Suprapubic skin (tissue), 4 donors: ENCODE data around the gene INSIG2. TPM values are rescaled to one million over a fixed set of nuclear protein-coding genes. Genes with fewer than 3 reads are reported as not detected.

Experiments
- DNase-seq, 2 donors: peaks; one replicate each; pipeline ENCODE4 v3.0.0-alpha.2; 2019; ENCODE audit warnings: low spot score in 2 of 2
- H3K27ac ChIP-seq: fragments of 200-600 bp; sonication (generic); one replicate; pipeline ENCODE4 v1.5.1; 2019
- H3K27me3 ChIP-seq: fragments of 200-600 bp; sonication (generic); one replicate; pipeline ENCODE4 v1.5.1; 2019
- H3K36me3 ChIP-seq: fragments of 200-600 bp; sonication (generic); one replicate; pipeline ENCODE4 v1.5.1; 2019
- H3K4me1 ChIP-seq: fragments of 200-600 bp; sonication (generic); one replicate; pipeline ENCODE4 v1.5.1; 2019
- H3K4me3 ChIP-seq: fragments of 200-600 bp; sonication (generic); one replicate; pipeline ENCODE4 v1.5.1; 2019; ENCODE audit warnings: mild to moderate bottlenecking
- H3K9me3 ChIP-seq: fragments of 200-600 bp; sonication (generic); one replicate; pipeline ENCODE4 v1.5.1; 2019
- EP300 ChIP-seq: sonication (generic); formaldehyde crosslinking; IDR thresholded peaks from one replicate; pipeline ENCODE4 v1.6.1; 2017; ENCODE audit warnings: antibody characterized with exemption
- POLR2A ChIP-seq, 2 donors: fragments of 450-650 bp; IDR thresholded peaks; one replicate each; pipeline ENCODE4 v1.6.1; 2017; ENCODE audit warnings: antibody characterized with exemption in 2 of 2, mild to moderate bottlenecking in 2 of 2, moderate library complexity in 2 of 2
- POLR2AphosphoS5 ChIP-seq, 3 donors: sonication (generic); formaldehyde crosslinking; IDR thresholded peaks; one replicate each; pipeline ENCODE4 v1.6.1; 2017; ENCODE audit warnings: antibody characterized with exemption in 3 of 3
- WGBS: methylation state at CpG from one replicate; pipeline ENCODE4 v1.1.5; 2018; 5-methylcytosine and 5-hydroxymethylcytosine counted together
- total RNA-seq, 4 donors: library from RNA; depleted of rRNA; stranded (reverse); fragments of >200 nt; gene quantifications; one replicate each; pipeline ENCODE4 v1.1.0, GENCODE V29; 2016
- TF ChIP-seq, protein P1 (sequence below), 2 donors: fragments of 200-600 bp in 1 of 2; fragments of 450-650 bp in 1 of 2; sonication (generic) in 1 of 2; IDR thresholded peaks; one replicate each; pipeline ENCODE4 v1.5.1; 2016 to 2019; ENCODE audit warnings: antibody characterized with exemption in 2 of 2, mild to moderate bottlenecking in 1 of 2, moderate library complexity in 1 of 2

INSIG2 gene
- total RNA-seq, 4 donors from 2014 or later = 6.9 to 14.9 (median 9.3) TPM

DNA sequence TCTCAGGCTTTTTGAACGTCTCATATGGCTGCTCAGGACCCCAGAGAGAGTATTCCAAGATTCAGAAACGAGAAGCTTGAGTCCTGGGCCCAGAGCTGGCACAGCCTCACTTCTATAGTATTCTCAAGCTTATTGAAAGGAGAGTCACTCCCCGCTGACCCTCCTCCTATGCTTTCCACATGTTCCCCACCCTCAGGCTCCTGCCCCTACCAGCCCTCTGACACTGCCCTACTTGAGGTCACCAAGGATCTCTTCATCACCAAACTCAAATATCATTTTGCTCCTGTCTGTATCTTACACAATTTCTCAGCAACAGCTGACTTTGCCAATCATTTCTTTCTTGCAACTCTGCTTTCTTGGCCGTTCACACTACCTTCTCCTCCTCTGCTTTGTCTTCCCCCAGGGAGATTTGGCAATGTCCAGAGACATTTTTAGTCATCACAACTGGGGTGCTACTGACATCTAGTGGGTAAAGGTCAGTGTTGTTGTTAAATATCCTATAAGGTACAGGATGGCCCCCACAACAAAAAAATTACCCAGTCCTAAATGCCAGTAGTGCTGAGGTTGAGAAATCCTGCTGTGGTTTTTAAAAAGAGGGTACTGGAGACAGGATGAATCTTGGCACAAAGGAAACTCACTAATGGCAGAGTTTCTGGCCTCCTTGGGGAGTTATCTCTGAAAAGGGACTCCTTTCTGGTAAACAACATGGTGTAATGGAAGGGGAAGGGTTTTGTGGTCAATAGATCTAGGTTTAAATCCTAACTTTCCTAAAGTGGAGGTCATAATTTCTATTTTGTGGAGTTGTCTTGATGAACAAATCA lies 26.9 kb upstream of the INSIG2 start:
- 66% methylated on average over 4 of the region's 4 CpGs for WGBS
- Histone ChIP-seq H3K4me1 (peaks cover 5% of the 10 kb centered on the region), H3K9me3 (no peaks in the 10 kb centered on the region), H3K27me3 (no peaks in the 10 kb centered on the region), H3K27ac (peak overlapping the region; percentile 1), H3K4me3 (no peak overlapping the region), H3K36me3 (no peaks in the 10 kb centered on the region)
- DNase-seq = no peak
- TF ChIP-seq, protein P1, sequence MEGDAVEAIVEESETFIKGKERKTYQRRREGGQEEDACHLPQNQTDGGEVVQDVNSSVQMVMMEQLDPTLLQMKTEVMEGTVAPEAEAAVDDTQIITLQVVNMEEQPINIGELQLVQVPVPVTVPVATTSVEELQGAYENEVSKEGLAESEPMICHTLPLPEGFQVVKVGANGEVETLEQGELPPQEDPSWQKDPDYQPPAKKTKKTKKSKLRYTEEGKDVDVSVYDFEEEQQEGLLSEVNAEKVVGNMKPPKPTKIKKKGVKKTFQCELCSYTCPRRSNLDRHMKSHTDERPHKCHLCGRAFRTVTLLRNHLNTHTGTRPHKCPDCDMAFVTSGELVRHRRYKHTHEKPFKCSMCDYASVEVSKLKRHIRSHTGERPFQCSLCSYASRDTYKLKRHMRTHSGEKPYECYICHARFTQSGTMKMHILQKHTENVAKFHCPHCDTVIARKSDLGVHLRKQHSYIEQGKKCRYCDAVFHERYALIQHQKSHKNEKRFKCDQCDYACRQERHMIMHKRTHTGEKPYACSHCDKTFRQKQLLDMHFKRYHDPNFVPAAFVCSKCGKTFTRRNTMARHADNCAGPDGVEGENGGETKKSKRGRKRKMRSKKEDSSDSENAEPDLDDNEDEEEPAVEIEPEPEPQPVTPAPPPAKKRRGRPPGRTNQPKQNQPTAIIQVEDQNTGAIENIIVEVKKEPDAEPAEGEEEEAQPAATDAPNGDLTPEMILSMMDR (IDR thresholded peaks at IDR 0.05) = peak; percentile 9 to 18
- no peak for TF ChIP-seq POLR2A (IDR thresholded peaks at IDR 0.05)
- no peak for TF ChIP-seq POLR2AphosphoS5 (IDR thresholded peaks at IDR 0.05)
- no peak for TF ChIP-seq EP300

DNA sequence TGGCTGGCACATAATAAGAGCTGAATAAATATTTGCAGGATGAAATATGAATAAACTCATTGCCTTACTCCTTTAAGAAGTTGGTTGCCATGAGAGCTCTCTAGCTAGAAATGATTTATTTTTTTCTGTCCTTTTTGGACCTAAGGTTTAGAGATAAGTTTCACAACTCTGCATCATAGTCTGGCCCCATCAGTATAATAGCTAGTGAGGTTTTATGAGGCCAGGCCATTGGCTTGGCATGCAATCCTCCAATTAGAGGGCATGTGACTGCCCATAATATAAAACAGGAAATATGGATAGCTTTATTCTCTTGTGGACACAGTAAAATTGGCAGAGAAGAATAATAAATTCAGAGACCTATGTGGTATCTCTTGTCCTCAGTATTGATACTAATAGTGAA lies 26.2 kb upstream of the INSIG2 start:
- no peak for DNase-seq
- H3K27ac ChIP-seq = no peak overlapping the region
- TF ChIP-seq POLR2AphosphoS5 (IDR thresholded peaks at IDR 0.05) (no peak), POLR2A (IDR thresholded peaks at IDR 0.05) (no peak), EP300 (no peak)
- TF ChIP-seq, protein P1 (IDR thresholded peaks at IDR 0.05) = no peak
- H3K36me3 ChIP-seq = no peaks in the 10 kb centered on the region
- no peak overlapping the region for H3K4me3 ChIP-seq
- H3K9me3 ChIP-seq = no peaks in the 10 kb centered on the region
- H3K4me1 ChIP-seq = peaks cover 5% of the 10 kb centered on the region
- no peaks in the 10 kb centered on the region for H3K27me3 ChIP-seq

DNA sequence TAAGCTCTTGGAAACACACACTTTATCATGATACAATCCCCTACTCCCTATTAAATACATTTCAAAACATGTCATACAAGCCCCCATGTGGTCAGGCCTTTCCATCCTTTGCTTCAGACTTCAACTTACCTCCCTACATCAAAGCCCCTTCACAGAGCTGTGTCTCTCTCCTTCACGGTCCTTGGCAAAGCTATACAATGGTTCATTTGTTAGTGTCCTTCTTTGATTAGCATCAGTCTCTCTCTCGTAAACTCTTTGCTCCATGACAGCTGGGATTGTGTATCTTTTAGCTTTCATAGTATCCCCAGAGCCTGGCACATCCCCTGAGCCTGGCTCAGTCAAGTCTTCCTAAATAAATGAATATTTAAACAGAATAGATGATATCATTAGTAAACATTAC lies 25.6 kb upstream of the INSIG2 start:
- Histone ChIP-seq H3K27ac (no peak overlapping the region), H3K27me3 (no peaks in the 10 kb centered on the region), H3K4me1 (peaks cover 5% of the 10 kb centered on the region), H3K4me3 (no peak overlapping the region), H3K36me3 (no peaks in the 10 kb centered on the region), H3K9me3 (no peaks in the 10 kb centered on the region)
- no peak for DNase-seq
- TF ChIP-seq POLR2AphosphoS5 (IDR thresholded peaks at IDR 0.05) (no peak), EP300 (no peak), POLR2A (IDR thresholded peaks at IDR 0.05) (no peak)
- TF ChIP-seq, protein P1 (IDR thresholded peaks at IDR 0.05) = no peak
- WGBS = 63% methylated on average over 2 of the region's 2 CpGs

DNA sequence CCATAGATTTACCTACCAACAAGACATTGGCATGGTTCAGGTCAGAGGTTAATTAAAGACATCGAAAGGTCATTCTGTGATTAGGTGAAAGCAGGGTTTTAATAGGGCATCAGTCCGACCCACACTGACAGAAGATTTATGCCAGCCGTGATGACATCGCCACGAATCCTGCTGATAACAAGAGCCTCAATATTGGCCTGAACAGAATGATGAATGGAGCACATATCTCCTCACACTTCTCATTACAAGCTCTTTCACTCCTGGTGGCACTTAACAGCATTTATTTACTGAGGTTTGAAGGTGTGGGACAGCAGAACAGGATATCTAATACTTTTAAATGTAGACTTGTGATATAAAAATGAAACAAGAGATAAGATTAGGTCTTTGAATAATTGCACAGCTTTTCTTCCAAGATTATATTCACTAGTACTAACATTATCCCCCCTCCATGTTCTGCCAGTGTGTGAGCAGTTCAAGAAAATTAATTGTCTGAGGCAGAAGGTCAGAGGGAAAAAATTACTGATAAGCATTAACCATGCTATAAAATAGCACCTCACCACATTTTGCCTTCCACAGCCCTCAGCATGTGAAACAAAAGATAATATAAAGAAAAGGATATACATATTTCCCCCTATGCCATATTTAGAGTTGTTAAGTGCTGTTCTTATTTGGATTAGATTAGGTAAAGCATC lies 23.1 kb upstream of the INSIG2 start:
- no peak for DNase-seq
- WGBS = 50% methylated on average over 5 of the region's 5 CpGs

More for the DNA sequence above, 23.1 kb upstream of the INSIG2 start:
- no peak for TF ChIP-seq POLR2AphosphoS5 (IDR thresholded peaks at IDR 0.05)
- TF ChIP-seq, protein P1 (IDR thresholded peaks at IDR 0.05) = no peak
- TF ChIP-seq POLR2A (IDR thresholded peaks at IDR 0.05) = no peak
- TF ChIP-seq EP300 = no peak
- Histone ChIP-seq H3K27ac (no peak overlapping the region), H3K9me3 (no peaks in the 10 kb centered on the region), H3K4me3 (no peak overlapping the region), H3K4me1 (peaks cover 5% of the 10 kb centered on the region), H3K36me3 (no peaks in the 10 kb centered on the region), H3K27me3 (no peaks in the 10 kb centered on the region)
